Measurements from ENCODE around the gene PDCD1. TPM values are rescaled to one million over a fixed set of nuclear protein-coding genes. Genes with fewer than 3 reads are reported as not detected.
"Not testable (repeated sequence)": the region's sequence is repeated elsewhere in the genome, so short reads cannot be mapped to it uniquely, and the experiment has no call there.

PDCD1 gene
- total and polyA plus RNA-seq, 2 donors = 12.7 to 16.0 TPM

DNA sequence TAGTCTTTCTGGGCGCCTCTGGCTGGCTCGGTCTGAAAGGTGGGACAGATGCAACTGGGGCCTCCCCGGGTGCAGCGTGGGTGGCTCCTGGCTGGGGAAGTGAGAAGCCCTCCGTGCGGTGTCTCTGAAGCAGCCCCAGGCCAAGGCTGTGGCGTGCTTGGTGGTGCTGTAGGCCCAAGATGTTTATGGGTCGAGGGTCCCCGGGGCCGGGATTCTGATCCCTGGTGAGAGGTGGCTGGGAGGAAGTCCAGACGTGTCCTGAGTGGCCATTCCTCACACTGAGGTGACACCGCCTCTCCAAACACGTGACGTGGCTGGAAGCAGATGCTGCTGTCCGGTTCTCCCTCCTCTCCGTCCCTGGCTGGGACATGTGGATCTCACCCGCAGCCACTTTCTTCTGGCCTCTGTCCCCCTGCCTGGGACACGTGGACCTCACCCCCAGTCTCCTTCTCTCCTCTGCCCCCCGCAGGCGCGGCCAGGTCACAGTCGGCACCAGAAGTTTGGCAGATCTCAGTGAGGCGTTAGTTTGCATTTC, 23.5 kb upstream of the PDCD1 start:
- 5% methylated on average over 23 of the region's 23 CpGs for WGBS
- DNase-seq (ENCODE audit: low read depth in 6 of 9, low spot score in 9 of 9) = peak in 1 of 9 donors; percentile 66
- H3K4me3 ChIP-seq (ENCODE audit: low read length in 2 of 2) = peak overlapping the region; percentile 54 to 61
- H3K27me3 ChIP-seq (ENCODE audit: control insufficient read depth in 2 of 2, insufficient read depth in 1 of 2, low read length in 1 of 2) = no peaks in the 10 kb centered on the region
- H3K27ac ChIP-seq (ENCODE audit: low read depth in 1 of 2, low read length in 1 of 2) = peak overlapping the region; percentile 90 to 96
- peaks cover 3 to 14% of the 10 kb centered on the region in 2 donors for H3K9me3 ChIP-seq (ENCODE audit: control insufficient read depth in 2 of 2, insufficient read depth in 1 of 2, low read length in 1 of 2)
- H3K4me1 ChIP-seq (ENCODE audit: control insufficient read depth in 2 of 2, insufficient read depth in 2 of 2, low read length in 2 of 2) = peaks cover 37 to 74% of the 10 kb centered on the region in 2 donors
- H3K36me3 ChIP-seq (ENCODE audit: control insufficient read depth in 2 of 2, insufficient read depth in 2 of 2, low read length in 1 of 2) = peaks cover 11 to 12% of the 10 kb centered on the region in 2 donors

DNA sequence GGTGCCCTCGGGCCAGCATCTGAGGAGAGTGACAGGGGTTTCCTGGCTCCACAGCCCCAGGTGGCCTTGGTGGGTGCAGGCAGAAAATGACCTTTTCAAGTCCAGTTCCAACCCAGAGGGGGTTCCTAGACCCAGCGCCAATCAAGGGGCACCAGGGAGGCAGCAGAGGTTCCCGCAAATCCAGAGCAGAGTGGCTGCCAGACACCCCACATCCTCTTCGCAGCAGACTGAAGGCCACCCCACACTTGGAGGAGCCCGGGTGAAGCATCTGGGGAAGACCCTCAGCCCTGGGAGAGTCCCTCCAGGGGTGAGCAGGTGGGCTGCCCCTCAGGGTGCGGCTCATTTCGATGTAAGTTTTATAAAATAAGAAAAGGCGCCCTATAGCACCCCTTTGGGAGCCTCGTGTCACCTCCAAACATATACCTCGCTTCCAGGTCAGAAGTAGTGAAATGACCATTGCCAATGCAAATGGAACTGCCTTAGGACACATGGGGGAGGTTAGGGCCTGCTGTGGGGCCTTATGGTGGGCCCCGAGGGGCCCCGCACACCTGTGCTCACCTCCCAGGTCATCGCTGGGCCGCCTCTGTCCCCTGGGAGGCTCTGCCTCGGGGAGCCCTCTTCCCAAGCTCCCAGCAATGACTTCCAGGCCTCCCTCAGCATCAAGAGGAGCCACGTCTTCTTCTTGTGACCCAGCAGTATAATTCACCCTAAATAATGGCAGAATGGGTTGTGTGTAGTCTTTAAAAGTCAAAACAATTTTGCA, 21.8 kb upstream of the PDCD1 start:
- H3K4me1 ChIP-seq (ENCODE audit: control insufficient read depth in 2 of 2, insufficient read depth in 2 of 2, low read length in 2 of 2) = peaks cover 21 to 61% of the 10 kb centered on the region in 2 donors
- peak overlapping the region; percentile 94 to 96 for H3K27ac ChIP-seq (ENCODE audit: low read depth in 1 of 2, low read length in 1 of 2)
- H3K27me3 ChIP-seq (ENCODE audit: control insufficient read depth in 2 of 2, insufficient read depth in 1 of 2, low read length in 1 of 2) = no peaks in the 10 kb centered on the region
- WGBS = 88% methylated on average over 16 of the region's 16 CpGs
- H3K4me3 ChIP-seq (ENCODE audit: low read length in 2 of 2) = peak overlapping the region; percentile 68 to 70
- DNase-seq (ENCODE audit: low read depth in 6 of 9, low spot score in 9 of 9) = no peak
- peaks cover 0 to 18% of the 10 kb centered on the region in 2 donors for H3K9me3 ChIP-seq (ENCODE audit: control insufficient read depth in 2 of 2, insufficient read depth in 1 of 2, low read length in 1 of 2)
- peaks cover under 1 to 7% of the 10 kb centered on the region in 2 donors for H3K36me3 ChIP-seq (ENCODE audit: control insufficient read depth in 2 of 2, insufficient read depth in 2 of 2, low read length in 1 of 2)

DNA sequence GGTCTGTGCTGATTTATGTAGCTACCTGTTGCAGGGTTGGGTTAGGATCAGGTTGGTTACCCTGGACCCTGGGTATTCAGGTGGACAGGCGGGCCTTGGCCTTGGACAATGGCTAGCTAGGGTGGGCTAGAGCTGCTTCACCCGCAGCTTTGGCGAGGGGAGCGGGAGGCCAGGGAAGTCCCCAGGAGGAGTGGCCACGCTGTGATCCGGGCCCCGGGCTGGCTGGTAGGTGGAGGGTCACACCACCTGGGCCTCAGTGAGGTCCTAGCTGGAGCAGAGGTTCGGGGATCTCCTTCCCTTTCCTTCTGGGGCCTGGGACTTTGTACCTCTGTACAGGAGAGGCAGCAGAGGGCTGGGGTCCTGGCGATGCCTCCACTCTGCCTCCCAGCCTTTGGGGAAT, 20.6 kb upstream of the PDCD1 start:
- Histone ChIP-seq H3K4me1 (ENCODE audit: control insufficient read depth in 2 of 2, insufficient read depth in 2 of 2, low read length in 2 of 2) (peaks cover 10 to 52% of the 10 kb centered on the region in 2 donors), H3K4me3 (ENCODE audit: low read length in 2 of 2) (no peak overlapping the region), H3K9me3 (ENCODE audit: control insufficient read depth in 2 of 2, insufficient read depth in 1 of 2, low read length in 1 of 2) (peaks cover 0 to 30% of the 10 kb centered on the region in 2 donors), H3K27ac (ENCODE audit: low read depth in 1 of 2, low read length in 1 of 2) (no peak overlapping the region), H3K36me3 (ENCODE audit: control insufficient read depth in 2 of 2, insufficient read depth in 2 of 2, low read length in 1 of 2) (peaks cover 0 to 3% of the 10 kb centered on the region in 2 donors), H3K27me3 (ENCODE audit: control insufficient read depth in 2 of 2, insufficient read depth in 1 of 2, low read length in 1 of 2) (no peaks in the 10 kb centered on the region)
- 91% methylated on average over 9 of the region's 9 CpGs for WGBS
- no peak for DNase-seq (ENCODE audit: low read depth in 6 of 9, low spot score in 9 of 9)

DNA sequence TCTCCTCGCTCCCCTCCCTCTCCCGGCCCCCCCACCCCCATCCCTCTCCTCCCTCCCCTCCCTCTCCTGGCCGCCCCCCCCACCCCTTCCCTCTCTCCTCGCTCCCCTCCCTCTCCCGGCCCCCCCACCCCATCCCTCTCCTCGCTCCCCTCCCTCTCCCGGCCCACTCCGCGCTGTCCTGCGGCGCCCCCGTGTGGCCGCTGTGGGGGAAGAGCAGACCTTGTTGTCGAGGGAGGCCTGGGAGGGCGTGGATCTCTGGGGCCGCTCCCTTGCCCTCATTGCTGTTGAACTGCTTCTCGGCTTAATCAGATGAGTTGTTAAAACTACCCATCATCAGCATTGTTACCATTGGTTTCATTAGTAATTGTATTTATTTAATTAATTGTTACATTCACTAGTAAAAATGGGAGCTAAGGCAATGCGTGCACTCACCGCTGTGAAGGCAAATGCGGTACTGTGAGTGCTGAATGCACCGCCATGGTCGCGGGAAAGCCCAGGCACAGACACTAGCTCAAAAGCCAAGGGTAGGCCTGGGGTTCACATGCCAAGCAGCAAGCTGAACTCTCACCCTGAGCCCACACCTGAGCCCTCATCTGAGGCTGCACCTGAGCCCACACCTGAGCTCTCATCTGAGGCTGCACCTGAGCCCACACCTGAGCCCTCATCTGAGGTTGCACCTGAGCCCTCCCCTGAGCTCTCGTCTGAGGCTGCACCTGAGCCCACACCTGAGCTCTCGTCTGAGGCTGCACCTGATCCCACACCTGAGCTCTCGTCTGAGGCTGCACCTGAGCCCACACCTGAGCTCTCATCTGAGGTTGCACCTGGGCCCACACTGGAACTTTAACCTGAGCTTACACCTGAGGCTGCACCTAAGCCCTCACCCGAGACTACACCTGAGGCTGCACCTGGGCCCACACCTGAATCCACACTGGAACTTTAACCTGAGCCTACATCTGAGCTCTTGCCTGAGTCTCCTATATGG, 19.6 kb upstream of the PDCD1 start:
- Histone ChIP-seq H3K4me3 (ENCODE audit: low read length in 2 of 2) (no peak overlapping the region), H3K36me3 (ENCODE audit: control insufficient read depth in 2 of 2, insufficient read depth in 2 of 2, low read length in 1 of 2) (no peaks in the 10 kb centered on the region), H3K27me3 (ENCODE audit: control insufficient read depth in 2 of 2, insufficient read depth in 1 of 2, low read length in 1 of 2) (no peaks in the 10 kb centered on the region), H3K27ac (ENCODE audit: low read depth in 1 of 2, low read length in 1 of 2) (peak overlapping the region in 1 of 2 donors; percentile 26), H3K4me1 (ENCODE audit: control insufficient read depth in 2 of 2, insufficient read depth in 2 of 2, low read length in 2 of 2) (peaks cover 8 to 45% of the 10 kb centered on the region in 2 donors), H3K9me3 (ENCODE audit: control insufficient read depth in 2 of 2, insufficient read depth in 1 of 2, low read length in 1 of 2) (peaks cover 0 to 38% of the 10 kb centered on the region in 2 donors)
- DNase-seq (ENCODE audit: low read depth in 6 of 9, low spot score in 9 of 9) = peak in 4 of 9 donors; percentile 65 to 84 (median 78)
- WGBS = 39% methylated on average over 27 of the region's 27 CpGs

DNA sequence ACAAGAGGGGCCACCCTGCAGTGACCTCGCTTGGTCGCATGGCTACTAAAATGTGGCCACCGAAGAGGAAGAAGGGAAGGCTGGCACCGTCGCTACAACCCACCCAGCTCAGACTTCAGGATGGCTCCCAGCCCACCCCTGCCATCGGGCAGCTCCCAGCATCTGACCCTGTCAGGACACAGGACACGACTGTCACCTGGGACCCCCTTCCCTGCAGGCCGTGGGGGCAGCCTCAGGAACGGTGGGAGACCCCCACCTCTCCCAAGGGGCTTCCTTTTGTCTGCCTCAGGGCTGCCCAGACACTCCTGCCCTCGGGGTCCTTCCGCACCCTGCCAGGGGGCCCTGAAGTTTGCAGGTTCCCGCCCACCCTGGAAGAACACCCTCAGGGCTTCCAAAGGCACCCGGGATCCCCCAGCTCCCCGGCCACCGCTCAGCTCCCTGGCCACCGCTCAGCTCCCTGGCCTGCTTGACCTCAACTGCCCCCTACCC, 18.5 kb upstream of the PDCD1 start:
- no peaks in the 10 kb centered on the region for H3K36me3 ChIP-seq (ENCODE audit: control insufficient read depth in 2 of 2, insufficient read depth in 2 of 2, low read length in 1 of 2)
- no peak overlapping the region for H3K4me3 ChIP-seq (ENCODE audit: low read length in 2 of 2)
- peaks cover 6 to 45% of the 10 kb centered on the region in 2 donors for H3K4me1 ChIP-seq (ENCODE audit: control insufficient read depth in 2 of 2, insufficient read depth in 2 of 2, low read length in 2 of 2)
- peaks cover 0 to 38% of the 10 kb centered on the region in 2 donors for H3K9me3 ChIP-seq (ENCODE audit: control insufficient read depth in 2 of 2, insufficient read depth in 1 of 2, low read length in 1 of 2)
- 80% methylated on average over 16 of the region's 16 CpGs for WGBS
- H3K27ac ChIP-seq (ENCODE audit: low read depth in 1 of 2, low read length in 1 of 2) = no peak overlapping the region
- DNase-seq (ENCODE audit: low read depth in 6 of 9, low spot score in 9 of 9) = no peak
- H3K27me3 ChIP-seq (ENCODE audit: control insufficient read depth in 2 of 2, insufficient read depth in 1 of 2, low read length in 1 of 2) = no peaks in the 10 kb centered on the region

DNA sequence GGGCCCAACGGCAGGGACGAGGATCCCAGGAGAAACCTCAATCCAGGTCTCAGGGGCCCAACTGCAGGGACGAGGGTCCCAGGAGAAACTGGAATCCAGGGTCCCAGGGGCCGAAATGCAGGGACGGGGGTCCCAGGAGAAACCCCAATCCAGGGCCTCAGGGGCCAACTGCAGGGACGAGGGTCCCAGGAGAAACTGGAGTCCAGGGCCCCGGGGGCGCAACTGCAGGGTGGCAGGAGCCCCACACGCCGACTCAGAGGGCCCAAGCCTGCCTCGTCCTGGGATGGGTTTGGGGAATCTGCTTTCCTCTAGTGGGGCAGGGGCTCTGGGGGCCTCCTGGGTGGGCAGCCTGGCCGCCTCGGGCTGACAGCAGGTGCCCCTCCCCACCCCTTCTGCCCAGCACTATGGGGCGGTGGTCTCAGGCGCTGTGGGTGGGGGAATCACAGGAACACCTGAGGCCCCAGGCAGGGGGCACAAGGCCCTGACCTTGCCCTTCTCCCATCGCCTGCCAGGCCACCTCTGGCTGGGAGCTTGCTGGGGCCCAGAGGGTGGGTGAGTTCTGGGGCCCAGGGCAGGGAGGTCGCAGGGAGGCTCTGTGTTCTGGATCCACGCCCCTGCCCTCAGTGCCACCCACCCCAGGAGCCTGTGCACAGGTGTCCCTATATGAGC, 18.0 kb upstream of the PDCD1 start:
- peaks cover 10 to 45% of the 10 kb centered on the region in 2 donors for H3K4me1 ChIP-seq (ENCODE audit: control insufficient read depth in 2 of 2, insufficient read depth in 2 of 2, low read length in 2 of 2)
- H3K36me3 ChIP-seq (ENCODE audit: control insufficient read depth in 2 of 2, insufficient read depth in 2 of 2, low read length in 1 of 2) = no peaks in the 10 kb centered on the region
- H3K27me3 ChIP-seq (ENCODE audit: control insufficient read depth in 2 of 2, insufficient read depth in 1 of 2, low read length in 1 of 2) = no peaks in the 10 kb centered on the region
- no peak overlapping the region for H3K27ac ChIP-seq (ENCODE audit: low read depth in 1 of 2, low read length in 1 of 2)
- 85% methylated on average over 18 of the region's 18 CpGs for WGBS
- no peak for DNase-seq (ENCODE audit: low read depth in 6 of 9, low spot score in 9 of 9)
- H3K4me3 ChIP-seq (ENCODE audit: low read length in 2 of 2) = no peak overlapping the region
- peaks cover 0 to 38% of the 10 kb centered on the region in 2 donors for H3K9me3 ChIP-seq (ENCODE audit: control insufficient read depth in 2 of 2, insufficient read depth in 1 of 2, low read length in 1 of 2)

DNA sequence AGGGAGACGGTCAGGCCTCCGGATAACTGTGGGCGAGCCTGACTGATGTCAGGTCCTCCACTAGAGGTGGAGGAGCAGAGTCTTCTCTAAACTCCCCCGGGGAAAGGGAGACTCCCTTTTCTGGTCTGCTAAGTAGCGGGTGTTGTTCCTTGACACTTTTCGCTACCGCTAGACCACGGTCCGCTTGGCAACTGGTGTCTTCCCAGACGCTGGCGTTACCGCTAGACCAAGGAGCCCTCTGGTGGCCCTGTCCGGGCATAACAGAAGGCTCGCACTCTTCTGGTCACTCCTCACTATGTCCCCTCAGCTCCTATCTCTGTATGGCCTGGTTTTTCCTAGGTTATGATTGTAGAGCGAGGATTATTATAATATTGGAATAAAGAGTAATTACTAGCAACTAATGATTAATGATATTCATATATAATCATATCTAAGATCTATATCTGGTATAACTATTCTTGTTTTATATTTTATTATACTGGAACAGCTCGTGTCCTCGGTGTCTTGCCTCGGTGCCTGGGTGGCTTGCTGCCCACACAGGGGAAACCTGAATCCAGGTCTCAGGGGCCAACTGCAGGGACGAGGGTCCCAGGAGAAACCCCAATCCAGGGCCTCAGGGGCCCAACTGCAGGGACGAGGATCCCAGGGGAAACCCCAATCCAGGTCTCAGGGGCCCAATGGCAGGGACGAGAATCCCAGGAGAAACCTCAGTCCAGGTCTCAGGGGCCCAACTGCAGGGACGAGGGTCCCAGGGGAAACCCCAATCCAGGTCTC, 17.2 kb upstream of the PDCD1 start:
- DNase-seq (ENCODE audit: low read depth in 6 of 9, low spot score in 9 of 9); H3K4me3 ChIP-seq (ENCODE audit: low read length in 2 of 2); H3K36me3 ChIP-seq (ENCODE audit: control insufficient read depth in 2 of 2, insufficient read depth in 2 of 2, low read length in 1 of 2); H3K27me3 ChIP-seq (ENCODE audit: control insufficient read depth in 2 of 2, insufficient read depth in 1 of 2, low read length in 1 of 2); H3K27ac ChIP-seq (ENCODE audit: low read depth in 1 of 2, low read length in 1 of 2): not testable (repeated sequence)
- 72% methylated on average over 20 of the region's 22 CpGs for WGBS
- Histone ChIP-seq H3K4me1 (ENCODE audit: control insufficient read depth in 2 of 2, insufficient read depth in 2 of 2, low read length in 2 of 2) (peaks cover 16 to 46% of the 10 kb centered on the region in 2 donors), H3K9me3 (ENCODE audit: control insufficient read depth in 2 of 2, insufficient read depth in 1 of 2, low read length in 1 of 2) (peaks cover 0 to 38% of the 10 kb centered on the region in 2 donors)

Data from thymus (tissue), 11 donors.